Iris pigment epithelial cell (primary cell): ENCODE data around the gene LAMA3.

Experiments
- DNase-seq: peaks from one replicate; pipeline ENCODE4 v3.0.0-alpha.2; 2011; ENCODE audit warnings: low read depth

LAMA3 gene

GRCh38 chr18:23689031-23689615 is at the start of gene LAMA3:
TSS of gene LAMA3 (plus strand) at chr18:23689453. CDS start at chr18:23689684, 231 bp downstream.
- DNase-seq, result peak; percentile 47

GRCh38 chr18:23640052-23640451 is 49.2 kb upstream of the LAMA3 start:
- DNase-seq, result no peak

GRCh38 chr18:23641143-23641720 is 48.0 kb upstream of the LAMA3 start:
- no peak for DNase-seq

GRCh38 chr18:23641937-23642666 is 47.2 kb upstream of the LAMA3 start:
- DNase-seq, result no peak

- no peak for DNase-seq
These were observed 45.3 kb upstream of the LAMA3 start for GRCh38 chr18:23643815-23644490.

- DNase-seq, result no peak
These were observed 43.6 kb upstream of the LAMA3 start for GRCh38 chr18:23645568-23646175.

GRCh38 chr18:23646282-23646681 is 43.0 kb upstream of the LAMA3 start:
- no peak for DNase-seq

- no peak for DNase-seq
These were observed 40.8 kb upstream of the LAMA3 start for GRCh38 chr18:23648456-23648855.

GRCh38 chr18:23648940-23649607 is 40.2 kb upstream of the LAMA3 start:
- DNase-seq, result no peak

GRCh38 chr18:23650968-23651927 is 38.0 kb upstream of the LAMA3 start:
- DNase-seq, result peak; percentile 92

GRCh38 chr18:23652232-23652631 is 37.0 kb upstream of the LAMA3 start:
- no peak for DNase-seq

GRCh38 chr18:23658285-23658684 is 31.0 kb upstream of the LAMA3 start:
- peak; percentile 49 for DNase-seq

GRCh38 chr18:23661735-23662308 is 27.4 kb upstream of the LAMA3 start:
- no peak for DNase-seq

- peak; percentile 36 for DNase-seq
These were observed 26.7 kb upstream of the LAMA3 start, which contains the start of gene ANKRD29 for GRCh38 chr18:23662309-23663263. TSS of gene ANKRD29 (minus strand) at chr18:23662911. CDS start at chr18:23662730, 181 bp downstream.

GRCh38 chr18:23664674-23665073 is 24.6 kb upstream of the LAMA3 start:
- DNase-seq, result peak; percentile 39

- no peak for DNase-seq
These were observed 22.1 kb upstream of the LAMA3 start for GRCh38 chr18:23667114-23667513.

- no peak for DNase-seq
These were observed 20.5 kb upstream of the LAMA3 start for GRCh38 chr18:23668731-23669130.

- DNase-seq, result no peak
These were observed 20.0 kb upstream of the LAMA3 start for GRCh38 chr18:23669202-23669766.
